A549 treated with AZD9567 at 1 μM for 4 hours (cell line): ENCODE results near the gene FAN1. TPM values are rescaled to one million over a fixed set of nuclear protein-coding genes. Genes with fewer than 3 reads are reported as not detected.

ENCODE experiments used
- total RNA-seq: library from RNA; stranded (reverse); fragments of 200-300 nt; extraction: Qiagen RNA extraction; gene quantifications from 5 replicates; pipeline ENCODE4 v1.2.3, GENCODE V29; 2022; ENCODE audit not compliant: insufficient read depth

The FAN1 gene
- 11.4 to 14.8 TPM (median 12.6 TPM) in 5 replicates for total RNA-seq

DNA sequence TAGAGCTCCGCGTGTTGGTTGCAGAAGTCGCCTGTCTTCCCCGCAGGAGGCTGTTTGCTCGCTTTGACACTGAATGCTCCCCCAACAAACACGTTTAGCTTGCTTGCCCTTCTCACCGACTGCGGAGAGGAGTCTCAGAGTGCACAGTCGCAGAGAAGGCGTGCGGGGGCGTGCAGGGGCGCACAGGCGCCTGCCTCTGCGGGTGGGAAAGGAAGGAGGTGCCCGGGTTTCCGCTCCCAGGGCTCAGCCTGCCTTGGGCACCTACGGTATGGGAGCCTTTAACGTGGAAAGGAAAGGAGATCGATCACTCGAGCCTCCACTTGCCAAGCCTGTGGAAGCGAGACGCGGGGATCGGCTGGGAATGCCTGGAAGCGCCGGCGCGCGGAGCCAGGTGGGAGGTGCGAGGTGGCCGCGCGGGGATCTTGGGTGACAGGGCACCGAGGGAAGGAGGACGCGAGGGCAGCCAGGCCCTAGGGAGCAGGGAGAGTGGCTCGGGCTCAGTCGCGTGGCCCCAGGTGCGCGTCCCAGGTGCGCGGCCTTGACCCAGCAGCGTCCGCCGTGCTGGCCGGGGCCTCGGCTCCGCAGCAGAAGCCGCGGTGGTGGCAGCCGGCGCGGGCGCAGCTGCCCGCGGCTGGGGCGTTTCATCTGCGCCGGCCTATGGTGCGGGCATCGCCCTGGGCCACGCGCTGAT, at the start of gene FAN1:
Gene FAN1, plus strand, starts transcription at position 419 of the 691 bp plus-strand sequence. CDS start 749 bp downstream, outside the sequence.

DNA sequence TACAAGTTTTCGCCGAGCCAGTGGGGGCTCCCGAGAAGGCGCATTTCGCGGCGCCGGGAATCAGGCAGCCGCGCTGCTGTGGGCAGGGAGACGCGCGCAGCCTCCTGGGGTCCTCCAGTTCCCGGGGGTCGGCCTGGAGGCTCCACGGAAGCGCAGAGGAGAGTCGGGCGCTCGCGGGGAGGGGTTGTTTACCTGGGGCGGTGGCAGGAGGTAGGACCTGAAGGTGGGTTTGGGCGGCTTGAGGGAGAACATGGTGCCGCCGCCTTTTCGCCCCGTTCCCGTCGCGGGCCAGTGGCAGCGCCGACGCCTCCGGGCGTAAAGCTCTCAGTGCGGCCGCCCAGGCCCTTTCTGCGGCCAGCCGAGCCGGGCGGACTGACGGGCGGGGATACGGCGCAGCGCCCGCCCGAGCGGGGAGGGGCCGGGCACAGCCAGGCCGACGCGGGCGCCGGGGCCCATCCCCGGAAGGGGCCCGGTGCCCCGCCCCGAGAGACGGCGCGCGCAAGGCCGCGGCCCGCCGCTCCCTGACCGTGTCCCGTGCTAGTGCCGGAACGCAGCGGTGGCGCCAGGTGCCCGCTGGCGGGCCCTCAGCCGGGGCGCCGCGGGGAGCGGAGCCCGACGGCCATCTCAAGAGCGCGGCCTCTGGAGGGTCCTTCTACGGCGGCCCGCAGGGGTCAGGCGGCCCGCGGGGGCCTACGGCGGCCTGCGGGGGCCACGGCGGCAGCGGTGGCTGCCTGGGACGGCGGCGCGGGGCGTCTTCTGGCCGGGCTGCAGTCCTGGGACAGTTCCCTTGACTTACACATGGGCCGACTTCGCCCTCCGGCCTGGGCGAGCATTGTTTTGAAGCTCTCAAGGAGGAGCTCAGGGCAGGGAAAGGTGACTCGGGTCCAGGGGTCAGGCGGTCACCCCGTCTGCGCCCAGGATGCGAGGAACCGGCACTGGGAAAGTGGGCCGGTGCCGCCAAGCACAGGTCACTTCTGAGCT, 87.8 kb downstream of the FAN1 start, which contains the start of gene MTMR10:
Gene MTMR10, minus strand, starts transcription at position 374 of the 981 bp plus-strand sequence. Its CDS starts 122 bp downstream, at position 252.

Other genes with a start within 250 kb of the FAN1 start
- gene MTMR10, start 87.7 kb downstream of the FAN1 start, total RNA-seq = 12.6 to 18.9 TPM (median 16.2 TPM) in 5 replicates
- gene TRPM1, start 197.8 kb downstream of the FAN1 start, total RNA-seq = not detected in 5 replicates